Pancreas (tissue), 10 donors: ENCODE measurements around the gene ABHD4. TPM values are rescaled to one million over a fixed set of nuclear protein-coding genes. Genes with fewer than 3 reads are reported as not detected.
"Not testable (repeated sequence)": the region's sequence is repeated elsewhere in the genome, so short reads cannot be mapped to it uniquely, and the experiment has no call there.

Source experiments
- ATAC-seq, 4 donors: fragments of 200-7000 bp; cut with Tn5 transposase; one replicate each; pipeline versions ENCODE4 v1.8.0 to v1.9.1; 2020; ENCODE audit warnings: mild to moderate bottlenecking in 4 of 4, moderate library complexity in 4 of 4
- DNase-seq, 6 donors: peaks; one replicate each; pipeline ENCODE4 v3.0.0-alpha.2; 2020
- FAIRE-seq: peaks from 2 replicates; lab custom pipeline; 2012; peaks lifted over from hg19 to GRCh38; lab: Jason Lieb, UNC
- H3K27ac ChIP-seq, 4 donors: fragments of 200-600 bp; sonication (generic); 1 replicate in 3 of 4; 2 replicates in 1 of 4; pipeline versions ENCODE4 v1.5.0 to v1.8.0; 2020
- H3K27me3 ChIP-seq, 4 donors: fragments of 200-600 bp; one replicate each; pipeline ENCODE4 v1.8.0; 2021
- H3K36me3 ChIP-seq, 3 donors: fragments of 200-600 bp; sonication (generic) in 1 of 3; one replicate each; pipeline versions ENCODE4 v1.5.0 to v1.8.0; 2020 to 2021
- H3K4me1 ChIP-seq, 3 donors: fragments of 200-600 bp; one replicate each; pipeline ENCODE4 v1.8.0; 2021
- H3K4me3 ChIP-seq, 4 donors: fragments of 200-600 bp; sonication (generic) in 2 of 4; one replicate each; pipeline versions ENCODE4 v1.5.0 to v1.8.0; 2020 to 2021
- H3K9me3 ChIP-seq, 4 donors: fragments of 200-600 bp; one replicate each; pipeline ENCODE4 v1.8.0; 2021
- WGBS, 2 donors: extraction: QIAGEN DNeasy Blood & Tissue Kit; methylation state at CpG; one replicate each; pipeline ENCODE4 v1.1.7; 2013; 5-methylcytosine and 5-hydroxymethylcytosine counted together
- intact Hi-C, 3 donors: fragments of 100-400 bp; cut with DNase I; formaldehyde crosslinking; loops; one replicate each; pipeline versions ENCODE4 v1.11.1 to v1.14.2; 2022
- polyA plus RNA-seq, 2 donors: library from polyadenylated mRNA; stranded (reverse); fragments of 200-250 nt; gene quantifications; one replicate each; pipeline ENCODE4 v1.2.3, GENCODE V29; 2013
- total RNA-seq, 6 donors: library from RNA; stranded (reverse); fragmentation: NEBNext Ultra II Directional in 4 of 6; extraction: Animal tissue kit (Norgen Biotek cat#: 25700) in 4 of 6; gene quantifications; one replicate each; pipeline versions ENCODE4 v1.2.1 to v1.2.4, GENCODE V29; 2021 to 2023
- TF ChIP-seq, protein P1 (sequence below), 4 donors: fragments of 200-600 bp; sonication (generic) in 3 of 4; IDR thresholded peaks; one replicate each; pipeline versions ENCODE4 v1.5.0 to v1.8.0; 2021; ENCODE audit warnings: antibody characterized with exemption in 4 of 4
- donor health status: healthy with polysubstance abuse.
- donor health status: DM: no; HTN: no; CAD: no; lungs with moderate emphysema.
- donor health status: DM: no; HTN: no; CAD: no.
- donor health status: control.
- donor health status: control.
- donor health status: Bipolar disorder and iron deficiency.
- donor health status: DM: yes; HTN: yes; CAD: no.
- donor health status: DM: no; HTN: no; CAD: no.
- donor health status: DM: no; HTN: no; CAD: no.
- donor health status: DM: yes; HTN: yes; CAD: no.

ABHD4 gene
- total and polyA plus RNA-seq, 8 donors = 7.6 to 25.9 (median 11.8) TPM

GRCh38 chr14:22579236-22579635 lies 18.9 kb upstream of the ABHD4 start:
- 77 to 79% methylated on average over 2 of the region's 2 CpGs for WGBS, 2 donors
- TF ChIP-seq, protein P1, sequence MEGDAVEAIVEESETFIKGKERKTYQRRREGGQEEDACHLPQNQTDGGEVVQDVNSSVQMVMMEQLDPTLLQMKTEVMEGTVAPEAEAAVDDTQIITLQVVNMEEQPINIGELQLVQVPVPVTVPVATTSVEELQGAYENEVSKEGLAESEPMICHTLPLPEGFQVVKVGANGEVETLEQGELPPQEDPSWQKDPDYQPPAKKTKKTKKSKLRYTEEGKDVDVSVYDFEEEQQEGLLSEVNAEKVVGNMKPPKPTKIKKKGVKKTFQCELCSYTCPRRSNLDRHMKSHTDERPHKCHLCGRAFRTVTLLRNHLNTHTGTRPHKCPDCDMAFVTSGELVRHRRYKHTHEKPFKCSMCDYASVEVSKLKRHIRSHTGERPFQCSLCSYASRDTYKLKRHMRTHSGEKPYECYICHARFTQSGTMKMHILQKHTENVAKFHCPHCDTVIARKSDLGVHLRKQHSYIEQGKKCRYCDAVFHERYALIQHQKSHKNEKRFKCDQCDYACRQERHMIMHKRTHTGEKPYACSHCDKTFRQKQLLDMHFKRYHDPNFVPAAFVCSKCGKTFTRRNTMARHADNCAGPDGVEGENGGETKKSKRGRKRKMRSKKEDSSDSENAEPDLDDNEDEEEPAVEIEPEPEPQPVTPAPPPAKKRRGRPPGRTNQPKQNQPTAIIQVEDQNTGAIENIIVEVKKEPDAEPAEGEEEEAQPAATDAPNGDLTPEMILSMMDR (IDR thresholded peaks at IDR 0.05) = no peak
- DNase-seq (no peak), ATAC-seq (no peak), FAIRE-seq (no peak)
- Histone ChIP-seq H3K4me1 (peaks cover 1 to 11% (median 7%) of the 10 kb centered on the region in 3 donors), H3K27me3 (no peaks in the 10 kb centered on the region), H3K36me3 (no peaks in the 10 kb centered on the region), H3K4me3 (no peak overlapping the region), H3K27ac (no peak overlapping the region), H3K9me3 (no peaks in the 10 kb centered on the region)
- intact Hi-C loops = loop anchor here in 1 of 3 donors (10.0 kb wide), 1 partner anchor 66 kb away; the partner anchor contains the start of gene OR6J1

DNA sequence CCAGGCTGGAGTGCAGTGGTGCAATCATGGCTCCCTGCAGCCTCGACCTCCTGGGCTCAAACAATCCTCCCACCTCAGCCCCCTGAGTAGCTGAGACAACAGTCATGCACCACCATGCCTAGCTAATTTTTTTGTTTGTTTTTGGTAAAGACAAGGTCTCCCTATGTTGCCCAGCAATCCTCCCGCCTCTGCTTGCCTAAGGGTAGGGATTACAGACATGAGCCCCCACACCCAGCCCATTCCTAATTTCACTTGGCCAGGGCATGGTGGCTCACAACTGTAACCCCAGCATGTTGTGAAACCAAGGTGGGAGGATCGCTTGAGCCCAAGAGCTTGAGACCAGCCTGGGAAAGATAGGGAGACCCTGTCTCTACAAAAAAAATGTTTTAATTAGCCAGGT lies 18.2 kb upstream of the ABHD4 start:
- Histone ChIP-seq H3K4me1 (peaks cover 4 to 17% (median 14%) of the 10 kb centered on the region in 3 donors), H3K36me3 (no peaks in the 10 kb centered on the region), H3K9me3 (no peaks in the 10 kb centered on the region), H3K27me3 (no peaks in the 10 kb centered on the region), H3K4me3 (no peak overlapping the region), H3K27ac (no peak overlapping the region)
- FAIRE-seq = no peak
- TF ChIP-seq, protein P1 (IDR thresholded peaks at IDR 0.05) = no peak
- DNase-seq = no peak
- WGBS, 2 donors = 83 to 87% methylated on average over 3 of the region's 3 CpGs
- ATAC-seq = no peak
- intact Hi-C loops = loop anchor here in 1 of 3 donors (10.0 kb wide), 1 partner anchor 65 kb away; the partner anchor contains the start of gene OR6J1

DNA sequence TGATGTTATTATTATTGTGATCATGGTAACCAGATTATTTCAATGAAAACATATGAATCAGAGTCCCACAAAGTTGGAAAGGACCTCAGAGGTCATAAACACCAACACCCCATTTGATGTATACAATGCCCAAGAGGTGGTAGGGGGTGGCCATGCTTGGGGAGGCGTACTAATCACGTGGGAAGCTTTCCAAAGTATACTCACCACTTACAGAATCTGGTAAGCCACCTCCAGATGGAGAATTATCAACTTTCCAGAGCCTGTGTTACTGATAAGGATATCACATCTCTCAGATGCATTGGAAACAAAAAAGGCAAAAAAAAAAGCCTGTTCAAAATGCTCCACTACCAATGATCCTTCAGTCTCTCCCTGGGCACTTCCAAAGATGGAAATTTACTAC lies 17.5 kb upstream of the ABHD4 start:
- Histone ChIP-seq H3K27ac (no peak overlapping the region), H3K4me1 (peaks cover 10 to 22% (median 20%) of the 10 kb centered on the region in 3 donors), H3K4me3 (no peak overlapping the region), H3K27me3 (no peaks in the 10 kb centered on the region), H3K9me3 (no peaks in the 10 kb centered on the region), H3K36me3 (no peaks in the 10 kb centered on the region)
- FAIRE-seq (no peak), ATAC-seq (peak in 1 of 4 donors; percentile 17), DNase-seq (no peak)
- intact Hi-C loops = no loop called here
- 23 to 40% methylated on average over 2 of the region's 2 CpGs for WGBS, 2 donors
- TF ChIP-seq, protein P1 (IDR thresholded peaks at IDR 0.05) = no peak

- no peaks in the 10 kb centered on the region for H3K9me3 ChIP-seq
- ATAC-seq (no peak), DNase-seq (no peak), FAIRE-seq (no peak)
- no peaks in the 10 kb centered on the region for H3K36me3 ChIP-seq
- peaks cover 21 to 42% (median 33%) of the 10 kb centered on the region in 3 donors for H3K4me1 ChIP-seq
- H3K27me3 ChIP-seq = no peaks in the 10 kb centered on the region
- intact Hi-C loops = no loop called here
- TF ChIP-seq, protein P1 (IDR thresholded peaks at IDR 0.05) = no peak
- H3K4me3 ChIP-seq = no peak overlapping the region
- H3K27ac ChIP-seq = no peak overlapping the region
- WGBS, 2 donors = 37 to 50% methylated on average over 1 of the region's 1 CpG
Measured at GRCh38 chr14:22583994-22584393, 14.1 kb upstream of the ABHD4 start.

DNA sequence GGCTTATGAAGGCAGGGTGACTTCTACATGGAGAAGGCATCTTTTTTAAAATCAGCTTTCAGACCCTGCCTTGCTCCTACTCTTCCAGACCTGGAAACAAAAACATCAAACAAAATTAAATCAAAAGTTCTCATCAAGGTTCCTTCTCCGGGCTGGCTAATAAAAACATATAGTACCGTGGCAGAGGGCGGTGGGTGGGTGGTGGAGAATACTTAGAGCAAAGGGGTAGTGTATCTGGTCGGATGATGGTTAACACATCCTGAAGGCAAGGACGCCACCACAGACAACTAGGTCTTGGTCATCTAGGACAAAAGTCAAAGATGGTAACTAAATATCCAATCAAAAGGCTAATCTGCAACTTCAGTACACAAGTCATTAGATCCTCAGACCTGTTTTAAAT lies 10.9 kb upstream of the ABHD4 start:
- Histone ChIP-seq H3K27ac (no peak overlapping the region), H3K4me1 (peaks cover 27 to 41% (median 27%) of the 10 kb centered on the region in 3 donors), H3K27me3 (no peaks in the 10 kb centered on the region), H3K4me3 (peak overlapping the region in 2 of 4 donors; percentile 65 to 71), H3K9me3 (no peaks in the 10 kb centered on the region), H3K36me3 (no peaks in the 10 kb centered on the region)
- intact Hi-C loops = no loop called here
- FAIRE-seq (no peak), ATAC-seq (no peak), DNase-seq (no peak)
- TF ChIP-seq, protein P1 (IDR thresholded peaks at IDR 0.05) = no peak
- WGBS, 2 donors = 77 to 82% methylated on average over 5 of the region's 5 CpGs

DNA sequence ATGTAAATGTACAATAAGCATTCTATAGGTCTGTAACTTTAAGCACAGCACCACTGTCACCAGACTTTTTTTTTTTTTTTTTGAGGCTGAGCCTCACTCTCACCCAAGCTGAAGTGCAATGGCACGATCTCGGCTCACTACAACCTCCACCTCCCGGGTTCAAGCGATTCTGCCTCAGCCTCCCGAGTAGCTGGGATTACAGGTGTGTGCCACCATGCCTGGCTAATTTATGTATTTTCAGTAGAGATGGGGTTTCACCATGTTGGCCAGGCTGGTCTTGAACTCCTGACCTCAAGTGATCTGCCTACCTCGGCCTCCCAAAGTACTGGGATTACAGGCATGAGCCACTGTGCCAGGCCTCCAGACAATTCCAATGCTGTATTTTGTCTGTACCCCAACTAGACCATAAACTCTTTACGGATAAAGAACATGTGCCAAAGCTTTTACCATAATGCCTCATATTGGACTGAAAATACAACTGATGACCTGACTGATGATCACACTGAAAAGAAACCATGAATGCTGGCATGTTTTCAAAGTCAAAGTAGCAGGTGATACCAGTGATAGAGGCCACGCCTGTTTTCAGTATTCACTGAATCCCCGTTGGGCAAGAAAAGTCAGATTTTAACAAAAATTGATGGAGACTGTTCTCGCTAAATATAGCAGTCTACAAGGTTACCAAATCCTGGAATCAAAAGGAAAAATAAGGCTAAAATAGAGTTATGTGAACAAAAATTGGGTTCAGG lies 10.2 kb upstream of the ABHD4 start:
- H3K4me1 ChIP-seq = peaks cover 27 to 41% (median 27%) of the 10 kb centered on the region in 3 donors
- peak overlapping the region in 1 of 4 donors; percentile 11 for H3K27ac ChIP-seq

More for the DNA sequence above, 10.2 kb upstream of the ABHD4 start:
- H3K36me3 ChIP-seq, intact Hi-C loops, H3K9me3 ChIP-seq, DNase-seq, FAIRE-seq, ATAC-seq, H3K27me3 ChIP-seq: not testable (repeated sequence)
- 56 to 62% methylated on average over 10 of the region's 10 CpGs for WGBS, 2 donors
- peak overlapping the region; percentile 41 to 71 (median 66) for H3K4me3 ChIP-seq
